NCI-H187 treated with DMSO at 0.1 percent for 48 hours (cell line): ENCODE data around the gene MYO9B.
"Not testable (repeated sequence)": the region's sequence is repeated elsewhere in the genome, so short reads cannot be mapped to it uniquely, and the experiment has no call there.

Experiments used
- DNase-seq: peaks from one replicate; lab custom pipeline; 2025; lab: John Stamatoyannopoulos, UW

Gene MYO9B

GRCh38 chr19:17144771-17145170 is 69.2 kb downstream of the MYO9B start:
- not testable (repeated sequence) for DNase-seq

GRCh38 chr19:17145546-17146497 is 70.2 kb downstream of the MYO9B start:
- no peak for DNase-seq

GRCh38 chr19:17148130-17148529 is 72.6 kb downstream of the MYO9B start:
- no peak for DNase-seq

- no peak for DNase-seq
These were observed 74.0 kb downstream of the MYO9B start for GRCh38 chr19:17149393-17150135.

GRCh38 chr19:17153996-17154395 is 78.4 kb downstream of the MYO9B start:
- no peak for DNase-seq

GRCh38 chr19:17155251-17155650 is 79.7 kb downstream of the MYO9B start:
- no peak for DNase-seq

- DNase-seq, result no peak
These were observed 80.8 kb downstream of the MYO9B start for GRCh38 chr19:17156296-17156946.

GRCh38 chr19:17156947-17157302 is 81.3 kb downstream of the MYO9B start:
- no peak for DNase-seq

- DNase-seq, result no peak
These were observed 83.0 kb downstream of the MYO9B start for GRCh38 chr19:17158584-17158983.

GRCh38 chr19:17159466-17160393 is 84.2 kb downstream of the MYO9B start:
- no peak for DNase-seq

GRCh38 chr19:17160908-17161307 is 85.3 kb downstream of the MYO9B start:
- no peak for DNase-seq

- not testable (repeated sequence) for DNase-seq
These were observed 86.6 kb downstream of the MYO9B start for GRCh38 chr19:17162131-17162530.

- DNase-seq, result no peak
These were observed 87.0 kb downstream of the MYO9B start for GRCh38 chr19:17162580-17162979.

- no peak for DNase-seq
These were observed 88.1 kb downstream of the MYO9B start for GRCh38 chr19:17163652-17164051.

- no peak for DNase-seq
These were observed 89.1 kb downstream of the MYO9B start for GRCh38 chr19:17164639-17165038.

- no peak for DNase-seq
These were observed 90.1 kb downstream of the MYO9B start for GRCh38 chr19:17165715-17166114.

GRCh38 chr19:17170538-17171297 is 95.1 kb downstream of the MYO9B start:
- DNase-seq, result no peak

GRCh38 chr19:17171874-17172273 is 96.3 kb downstream of the MYO9B start:
- no peak for DNase-seq

- no peak for DNase-seq
These were observed 97.2 kb downstream of the MYO9B start for GRCh38 chr19:17172624-17173345.

GRCh38 chr19:17178291-17178690 is 102.7 kb downstream of the MYO9B start:
- DNase-seq, result no peak
